Measurements from ENCODE around the gene ZBTB22.

The ZBTB22 gene

DNA sequence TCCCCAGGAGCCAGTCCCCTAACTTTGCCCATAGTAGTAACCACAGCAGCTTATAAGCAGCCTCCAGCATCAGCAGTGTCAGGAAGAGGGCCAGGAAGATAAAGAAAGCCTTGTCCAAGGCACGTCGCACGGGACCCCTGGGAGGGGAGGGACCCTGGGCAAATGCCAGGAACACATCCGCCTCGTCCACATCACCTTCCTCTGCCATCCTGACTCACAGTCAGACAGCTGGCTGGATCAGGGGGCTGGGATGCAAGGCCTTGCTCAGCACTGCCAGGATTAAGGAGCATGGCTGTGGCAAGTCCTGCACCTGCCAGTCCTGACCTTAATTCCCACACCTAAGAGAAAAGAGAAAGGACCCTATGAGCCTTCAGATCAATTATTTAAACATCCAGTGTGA is 11.5 kb upstream of the ZBTB22 start:
- H4K20me1 ChIP-seq (ENCODE audit: insufficient read depth, low read length, poor library complexity, severe bottlenecking), result no peaks in the 10 kb centered on the region
- H3K9me2 ChIP-seq (replicated peaks; ENCODE audit: low read depth, low read length), result no peaks in the 10 kb centered on the region
- H3F3A ChIP-seq (ENCODE audit: low read depth), result no peaks in the 10 kb centered on the region
- no peaks in the 10 kb centered on the region for H3K36me3 ChIP-seq (ENCODE audit: insufficient read depth, low read length)
- no peak overlapping the region for H3K4me2 ChIP-seq (ENCODE audit: low read depth, low read length, poor library complexity, severe bottlenecking)
- H3K79me2 ChIP-seq (ENCODE audit: insufficient read depth, low read length), result no peaks in the 10 kb centered on the region
- H3K4me3 ChIP-seq (ENCODE audit: low read length, poor library complexity, severe bottlenecking), result no peak overlapping the region
- no peaks in the 10 kb centered on the region for H3K9me3 ChIP-seq (ENCODE audit: insufficient read depth, low read depth, low read length)
- no peaks in the 10 kb centered on the region for H3K27me3 ChIP-seq (ENCODE audit: insufficient read depth, low read length, poor library complexity, severe bottlenecking)
- H2AFZ ChIP-seq (ENCODE audit: low read length), result no peak overlapping the region
- no peak overlapping the region for H3K9ac ChIP-seq (ENCODE audit: low read depth, low read length, poor library complexity, severe bottlenecking)
- H3K4me1 ChIP-seq (ENCODE audit: insufficient read depth, low read length, poor library complexity, severe bottlenecking), result peaks cover 2% of the 10 kb centered on the region
- TF ChIP-seq EZH2phosphoT487 (IDR thresholded peaks at IDR 0.05; ENCODE audit: borderline replicate concordance), result no peak
- no peak for TF ChIP-seq CTCF (conservative IDR thresholded peaks at IDR 0.05; ENCODE audit: low read length)

DNA sequence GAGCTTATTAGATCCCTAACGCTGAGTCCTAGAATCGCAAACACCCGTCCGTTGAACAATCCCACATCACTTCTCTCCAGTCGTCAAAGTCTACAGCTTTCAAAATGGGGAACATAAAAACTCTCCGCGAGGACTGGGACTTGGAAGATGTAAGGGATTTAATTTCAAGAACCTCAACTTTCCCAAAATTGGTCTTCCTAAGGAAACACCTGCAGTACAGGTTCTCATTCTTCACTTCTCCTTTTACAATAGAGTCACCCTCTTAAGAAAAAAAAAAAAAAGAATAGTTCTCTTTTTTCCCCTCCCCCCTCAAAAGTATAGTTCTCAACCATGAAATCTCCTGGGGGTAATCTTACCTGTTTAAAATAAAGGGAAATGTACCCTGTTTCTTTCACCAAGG is 6.6 kb upstream of the ZBTB22 start:
- TF ChIP-seq EZH2phosphoT487 (IDR thresholded peaks at IDR 0.05; ENCODE audit: borderline replicate concordance) (no peak), CTCF (conservative IDR thresholded peaks at IDR 0.05; ENCODE audit: low read length) (no peak)
- Histone ChIP-seq H3K9me3 (ENCODE audit: insufficient read depth, low read depth, low read length) (no peaks in the 10 kb centered on the region), H3K4me1 (ENCODE audit: insufficient read depth, low read length, poor library complexity, severe bottlenecking) (peaks cover 38% of the 10 kb centered on the region), H3K27me3 (ENCODE audit: insufficient read depth, low read length, poor library complexity, severe bottlenecking) (no peaks in the 10 kb centered on the region), H2AFZ (ENCODE audit: low read length) (no peak overlapping the region), H3K9me2 (replicated peaks; ENCODE audit: low read depth, low read length) (no peaks in the 10 kb centered on the region), H3K4me3 (ENCODE audit: low read length, poor library complexity, severe bottlenecking) (peak overlapping the region; percentile 92), H3K79me2 (ENCODE audit: insufficient read depth, low read length) (peaks cover 36% of the 10 kb centered on the region), H4K20me1 (ENCODE audit: insufficient read depth, low read length, poor library complexity, severe bottlenecking) (peaks cover 21% of the 10 kb centered on the region), H3K4me2 (ENCODE audit: low read depth, low read length, poor library complexity, severe bottlenecking) (peak overlapping the region; percentile 76), H3K9ac (ENCODE audit: low read depth, low read length, poor library complexity, severe bottlenecking) (peak overlapping the region; percentile 49), H3F3A (ENCODE audit: low read depth) (no peaks in the 10 kb centered on the region), H3K36me3 (ENCODE audit: insufficient read depth, low read length) (peaks cover 17% of the 10 kb centered on the region; the same call in 1 of the 2 replicates)

- Histone ChIP-seq H3K36me3 (ENCODE audit: insufficient read depth, low read length) (peaks cover 23% of the 10 kb centered on the region; the same call in 1 of the 2 replicates), H3F3A (ENCODE audit: low read depth) (peaks cover 1% of the 10 kb centered on the region; the same call in 1 of the 2 replicates), H3K4me2 (ENCODE audit: low read depth, low read length, poor library complexity, severe bottlenecking) (peak overlapping the region; percentile 76), H3K9ac (ENCODE audit: low read depth, low read length, poor library complexity, severe bottlenecking) (peak overlapping the region; percentile 49), H3K9me2 (replicated peaks; ENCODE audit: low read depth, low read length) (no peaks in the 10 kb centered on the region), H4K20me1 (ENCODE audit: insufficient read depth, low read length, poor library complexity, severe bottlenecking) (peaks cover 21% of the 10 kb centered on the region), H3K9me3 (ENCODE audit: insufficient read depth, low read depth, low read length) (no peaks in the 10 kb centered on the region), H3K4me3 (ENCODE audit: low read length, poor library complexity, severe bottlenecking) (peak overlapping the region; percentile 92), H2AFZ (ENCODE audit: low read length) (peak overlapping the region; percentile 80), H3K79me2 (ENCODE audit: insufficient read depth, low read length) (peaks cover 41% of the 10 kb centered on the region), H3K27me3 (ENCODE audit: insufficient read depth, low read length, poor library complexity, severe bottlenecking) (no peaks in the 10 kb centered on the region), H3K4me1 (ENCODE audit: insufficient read depth, low read length, poor library complexity, severe bottlenecking) (peaks cover 43% of the 10 kb centered on the region)
- TF ChIP-seq EZH2phosphoT487 (IDR thresholded peaks at IDR 0.05; ENCODE audit: borderline replicate concordance) (no peak), CTCF (conservative IDR thresholded peaks at IDR 0.05; ENCODE audit: low read length) (no peak)
Observed at GRCh38 chr6:33323623-33323948, 6.0 kb upstream of the ZBTB22 start.

Measured in Loucy (cell line).